GM23338 (cell line): ENCODE measurements around the gene TM9SF2. TPM values are rescaled to one million over a fixed set of nuclear protein-coding genes. Genes with fewer than 3 reads are reported as not detected.
A peak's percentile ranks its signal among the peaks of the same experiment; 100 is the strongest.

Experiments
- ATAC-seq: fragments of 200-7000 bp; cut with Tn5 transposase; 3 replicates; pipeline ENCODE4 v1.9.1; 2020
- DNase-seq: peaks from one replicate; pipeline ENCODE4 v3.0.0-alpha.2; 2015; ENCODE audit warnings: low spot score
- H2AFZ ChIP-seq: fragments of 200-600 bp; sonication (generic); 2 replicates; pipeline ENCODE4 v1.8.0; 2016; ENCODE audit warnings: antibody characterized with exemption, mild to moderate bottlenecking, moderate library complexity
- H3F3A ChIP-seq: fragments of 200-600 bp; sonication (generic); replicated peaks from 2 replicates; pipeline ENCODE4 v1.8.0; 2017; ENCODE audit warnings: antibody characterized with exemption, mixed run types, low read depth
- H3K27ac ChIP-seq: fragments of 200-600 bp; sonication (generic); 2 replicates; pipeline ENCODE4 v1.6.1; 2016; ENCODE audit warnings: low read depth
- H3K27me3 ChIP-seq: fragments of 200-600 bp; sonication (generic); 2 replicates; pipeline ENCODE4 v1.8.0; 2016; ENCODE audit warnings: mild to moderate bottlenecking, mixed run types, moderate library complexity; ENCODE audit not compliant: insufficient read depth
- H3K36me3 ChIP-seq: fragments of 200-600 bp; sonication (generic); 2 replicates; pipeline ENCODE4 v1.8.0; 2016; ENCODE audit warnings: mild to moderate bottlenecking; ENCODE audit not compliant: insufficient read depth
- H3K4me1 ChIP-seq: fragments of 200-600 bp; sonication (generic); 2 replicates; pipeline ENCODE4 v1.8.0; 2016; ENCODE audit warnings: mild to moderate bottlenecking, moderate library complexity; ENCODE audit not compliant: insufficient read depth
- H3K4me2 ChIP-seq: fragments of 200-600 bp; sonication (generic); 2 replicates; pipeline ENCODE4 v1.7.1; 2017; ENCODE audit warnings: mixed run types
- H3K4me3 ChIP-seq: fragments of 200-600 bp; sonication (generic); 2 replicates; pipeline ENCODE4 v1.6.1; 2016; ENCODE audit warnings: mixed run types
- H3K79me2 ChIP-seq: fragments of 200-600 bp; sonication (generic); replicated peaks from 2 replicates; pipeline ENCODE4 v1.8.0; 2017; ENCODE audit warnings: mild to moderate bottlenecking; ENCODE audit not compliant: insufficient read depth
- H3K9me2 ChIP-seq: fragments of 200-600 bp; sonication (generic); 2 replicates; pipeline ENCODE4 v1.8.0; 2017; ENCODE audit not compliant: insufficient read depth
- H4K20me1 ChIP-seq: fragments of 200-600 bp; sonication (generic); replicated peaks from 2 replicates; pipeline ENCODE4 v1.8.0; 2017; ENCODE audit warnings: mild to moderate bottlenecking; ENCODE audit not compliant: insufficient read depth
- H3K27ac Mint-ChIP-seq: 2 replicates; pipeline ENCODE4 v1.8.0; 2020; ENCODE audit warnings: inconsistent platforms, mild to moderate bottlenecking, moderate library complexity, mixed read lengths
- H3K27me3 Mint-ChIP-seq: 3 replicates; pipeline ENCODE4 v1.8.0; 2022; ENCODE audit warnings: low read depth, mild to moderate bottlenecking, moderate library complexity, mixed read lengths, inconsistent platforms; ENCODE audit not compliant: insufficient read depth, poor library complexity
- H3K36me3 Mint-ChIP-seq: 3 replicates; pipeline ENCODE4 v1.8.0; 2021; ENCODE audit warnings: low read depth, mild to moderate bottlenecking, inconsistent platforms, moderate library complexity, mixed read lengths
- H3K4me1 Mint-ChIP-seq: 3 replicates; pipeline ENCODE4 v1.8.0; 2020; ENCODE audit warnings: mild to moderate bottlenecking, inconsistent platforms, mixed read lengths
- H3K4me3 Mint-ChIP-seq: 3 replicates; pipeline ENCODE4 v1.8.0; 2021; ENCODE audit warnings: moderate library complexity, mild to moderate bottlenecking, inconsistent platforms, mixed read lengths
- H3K9me3 Mint-ChIP-seq: 3 replicates; pipeline ENCODE4 v1.8.0; 2020; ENCODE audit warnings: moderate library complexity, mild to moderate bottlenecking, inconsistent platforms, mixed read lengths
- CREB1 ChIP-seq: fragments of 250-450 bp; sonication (Bioruptor Pico); IDR thresholded peaks from 2 replicates; pipeline ENCODE4 v1.5.0; 2020; ENCODE audit warnings: low read depth, mild to moderate bottlenecking, moderate library complexity
- EZH2 ChIP-seq: fragments of 200-600 bp; sonication (generic); IDR thresholded peaks from one replicate; pipeline ENCODE4 v1.8.0; 2017; ENCODE audit warnings: antibody characterized with exemption, mild to moderate bottlenecking, low read depth; ENCODE audit not compliant: unreplicated experiment
- EZH2phosphoT487 ChIP-seq: fragments of 200-600 bp; sonication (generic); IDR thresholded peaks from one replicate; pipeline ENCODE4 v1.8.1; 2018; ENCODE audit warnings: antibody characterized with exemption; ENCODE audit not compliant: unreplicated experiment
- JUNB ChIP-seq: IDR thresholded peaks from one replicate; pipeline ENCODE4 v1.6.1; 2016; ENCODE audit warnings: antibody characterized with exemption; ENCODE audit not compliant: unreplicated experiment
- NANOG ChIP-seq: IDR thresholded peaks from 2 replicates; pipeline ENCODE4 v1.6.1; 2016; ENCODE audit warnings: antibody characterized with exemption, borderline replicate concordance
- POLR2AphosphoS5 ChIP-seq: IDR thresholded peaks from 2 replicates; pipeline ENCODE4 v1.6.1; 2016; ENCODE audit warnings: antibody characterized with exemption, low read depth
- STAT1 ChIP-seq: IDR thresholded peaks from one replicate; pipeline ENCODE4 v1.6.1; 2016; ENCODE audit warnings: antibody characterized with exemption; ENCODE audit not compliant: unreplicated experiment
- ZNF114 ChIP-seq: fragments of 250-450 bp; sonication (Bioruptor Pico); IDR thresholded peaks from 2 replicates; pipeline ENCODE4 v1.5.0; 2020; ENCODE audit warnings: mild to moderate bottlenecking, moderate library complexity
- ZNF331 ChIP-seq: fragments of 250-450 bp; sonication (Bioruptor Pico); IDR thresholded peaks from 2 replicates; pipeline ENCODE4 v1.5.0; 2020; ENCODE audit warnings: low read depth, mild to moderate bottlenecking, moderate library complexity
- polyA plus RNA-seq: library from polyadenylated mRNA; unstranded; fragments of >200 nt; fragmentation: Nextera tagmentation; extraction: Ambion mirVana; gene quantifications from 2 replicates; pipeline ENCODE4 v1.2.1, GENCODE V29; 2016
- total RNA-seq: library from RNA; depleted of rRNA; stranded (reverse); fragments of >200 nt; shearing (Covaris generic); gene quantifications from 2 replicates; pipeline ENCODE4 v1.2.3, GENCODE V29; 2014
- TF ChIP-seq, protein P1 (sequence below): IDR thresholded peaks from one replicate; pipeline ENCODE4 v1.6.1; 2018; ENCODE audit warnings: antibody characterized with exemption; ENCODE audit not compliant: unreplicated experiment
- TF ChIP-seq, protein P2 (sequence below), 2 experiments: fragments of 200-600 bp in 1 of 2; sonication (generic) in 1 of 2; conservative IDR thresholded peaks; 2 replicates each; pipeline versions ENCODE4 v1.5.1 to v1.6.1; 2016 to 2017; ENCODE audit warnings: antibody characterized with exemption in 2 of 2, low read depth in 2 of 2, mild to moderate bottlenecking in 2 of 2, moderate library complexity in 1 of 2

The TM9SF2 gene
- total and polyA plus RNA-seq, 2 experiments from 2014 or later: 50.5 to 115 TPM

DNA sequence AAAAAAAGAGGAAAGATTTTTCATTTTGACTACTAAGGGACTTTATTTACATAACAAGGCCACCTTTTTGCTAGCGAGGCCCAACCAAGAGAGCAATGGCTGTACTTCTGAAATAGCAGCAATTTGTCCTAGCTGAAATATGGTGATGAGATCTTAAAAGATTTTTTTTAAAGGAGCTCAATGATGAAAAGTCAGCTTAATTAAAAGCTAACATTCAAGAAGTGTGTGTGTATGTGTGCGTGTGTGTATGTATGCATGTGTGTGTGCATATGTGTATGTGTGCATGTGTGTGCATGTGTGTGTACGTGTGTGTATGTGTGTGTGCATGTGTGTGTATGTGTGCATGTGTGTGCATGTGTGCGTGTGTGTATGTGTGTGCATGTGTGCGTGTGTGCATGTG, 24.6 kb upstream of the TM9SF2 start (continued):
- TF ChIP-seq, protein P1, sequence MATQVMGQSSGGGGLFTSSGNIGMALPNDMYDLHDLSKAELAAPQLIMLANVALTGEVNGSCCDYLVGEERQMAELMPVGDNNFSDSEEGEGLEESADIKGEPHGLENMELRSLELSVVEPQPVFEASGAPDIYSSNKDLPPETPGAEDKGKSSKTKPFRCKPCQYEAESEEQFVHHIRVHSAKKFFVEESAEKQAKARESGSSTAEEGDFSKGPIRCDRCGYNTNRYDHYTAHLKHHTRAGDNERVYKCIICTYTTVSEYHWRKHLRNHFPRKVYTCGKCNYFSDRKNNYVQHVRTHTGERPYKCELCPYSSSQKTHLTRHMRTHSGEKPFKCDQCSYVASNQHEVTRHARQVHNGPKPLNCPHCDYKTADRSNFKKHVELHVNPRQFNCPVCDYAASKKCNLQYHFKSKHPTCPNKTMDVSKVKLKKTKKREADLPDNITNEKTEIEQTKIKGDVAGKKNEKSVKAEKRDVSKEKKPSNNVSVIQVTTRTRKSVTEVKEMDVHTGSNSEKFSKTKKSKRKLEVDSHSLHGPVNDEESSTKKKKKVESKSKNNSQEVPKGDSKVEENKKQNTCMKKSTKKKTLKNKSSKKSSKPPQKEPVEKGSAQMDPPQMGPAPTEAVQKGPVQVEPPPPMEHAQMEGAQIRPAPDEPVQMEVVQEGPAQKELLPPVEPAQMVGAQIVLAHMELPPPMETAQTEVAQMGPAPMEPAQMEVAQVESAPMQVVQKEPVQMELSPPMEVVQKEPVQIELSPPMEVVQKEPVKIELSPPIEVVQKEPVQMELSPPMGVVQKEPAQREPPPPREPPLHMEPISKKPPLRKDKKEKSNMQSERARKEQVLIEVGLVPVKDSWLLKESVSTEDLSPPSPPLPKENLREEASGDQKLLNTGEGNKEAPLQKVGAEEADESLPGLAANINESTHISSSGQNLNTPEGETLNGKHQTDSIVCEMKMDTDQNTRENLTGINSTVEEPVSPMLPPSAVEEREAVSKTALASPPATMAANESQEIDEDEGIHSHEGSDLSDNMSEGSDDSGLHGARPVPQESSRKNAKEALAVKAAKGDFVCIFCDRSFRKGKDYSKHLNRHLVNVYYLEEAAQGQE: no peak
- TF ChIP-seq, protein P2, sequence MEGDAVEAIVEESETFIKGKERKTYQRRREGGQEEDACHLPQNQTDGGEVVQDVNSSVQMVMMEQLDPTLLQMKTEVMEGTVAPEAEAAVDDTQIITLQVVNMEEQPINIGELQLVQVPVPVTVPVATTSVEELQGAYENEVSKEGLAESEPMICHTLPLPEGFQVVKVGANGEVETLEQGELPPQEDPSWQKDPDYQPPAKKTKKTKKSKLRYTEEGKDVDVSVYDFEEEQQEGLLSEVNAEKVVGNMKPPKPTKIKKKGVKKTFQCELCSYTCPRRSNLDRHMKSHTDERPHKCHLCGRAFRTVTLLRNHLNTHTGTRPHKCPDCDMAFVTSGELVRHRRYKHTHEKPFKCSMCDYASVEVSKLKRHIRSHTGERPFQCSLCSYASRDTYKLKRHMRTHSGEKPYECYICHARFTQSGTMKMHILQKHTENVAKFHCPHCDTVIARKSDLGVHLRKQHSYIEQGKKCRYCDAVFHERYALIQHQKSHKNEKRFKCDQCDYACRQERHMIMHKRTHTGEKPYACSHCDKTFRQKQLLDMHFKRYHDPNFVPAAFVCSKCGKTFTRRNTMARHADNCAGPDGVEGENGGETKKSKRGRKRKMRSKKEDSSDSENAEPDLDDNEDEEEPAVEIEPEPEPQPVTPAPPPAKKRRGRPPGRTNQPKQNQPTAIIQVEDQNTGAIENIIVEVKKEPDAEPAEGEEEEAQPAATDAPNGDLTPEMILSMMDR (conservative IDR thresholded peaks at IDR 0.05; ENCODE audit: low read depth in 2 of 2): no peak
- TF ChIP-seq EZH2phosphoT487 (no peak), ZNF114 (no peak), NANOG (no peak), STAT1 (no peak), ZNF331 (CRISPR knock-in tag) (no peak), POLR2AphosphoS5 (no peak), CREB1 (CRISPR knock-in tag) (no peak)

DNA sequence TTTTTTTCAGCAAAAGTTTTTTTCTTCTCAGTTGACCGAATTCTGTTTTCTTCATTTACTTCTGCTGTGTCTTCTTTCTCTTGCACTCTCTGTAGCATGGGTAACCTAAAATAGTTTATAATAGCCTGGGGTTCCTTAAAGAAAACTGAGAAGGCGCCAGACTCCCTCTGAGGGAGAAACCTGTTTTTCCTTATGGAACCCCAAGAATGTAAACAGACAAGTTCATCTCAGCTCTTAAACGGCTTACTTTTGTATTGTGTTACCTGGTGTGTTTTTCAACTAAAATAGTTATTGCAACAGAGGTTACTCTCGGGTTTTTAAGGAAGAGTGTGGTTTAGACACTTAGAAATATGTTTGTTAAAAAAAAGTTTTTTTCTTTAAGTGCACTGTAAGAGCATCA, 23.8 kb upstream of the TM9SF2 start:
- H3K4me1 Mint-ChIP-seq: peaks cover 20% of the 10 kb centered on the region
- H3K9me3 Mint-ChIP-seq: no peaks in the 10 kb centered on the region
- H3K27ac ChIP-seq: no peak overlapping the region
- no peak overlapping the region for H3K4me3 Mint-ChIP-seq
- ATAC-seq (no peak), DNase-seq (peak; percentile 20)
- H3K36me3 ChIP-seq: no peaks in the 10 kb centered on the region
- peak overlapping the region; percentile 13 for H3K27ac Mint-ChIP-seq
- no peaks in the 10 kb centered on the region for H3K79me2 ChIP-seq
- no peaks in the 10 kb centered on the region for H4K20me1 ChIP-seq
- H3F3A ChIP-seq: no peaks in the 10 kb centered on the region
- no peak overlapping the region for H3K4me2 ChIP-seq
- H3K4me3 ChIP-seq: no peak overlapping the region
- no peaks in the 10 kb centered on the region for H3K27me3 ChIP-seq
- H3K36me3 Mint-ChIP-seq: no peaks in the 10 kb centered on the region; the same call in 2 of the 3 replicates
- H2AFZ ChIP-seq: no peak overlapping the region
- no peaks in the 10 kb centered on the region for H3K9me2 ChIP-seq
- peaks cover 15% of the 10 kb centered on the region for H3K4me1 ChIP-seq
- H3K27me3 Mint-ChIP-seq: peaks cover 2% of the 10 kb centered on the region
- no peak for TF ChIP-seq EZH2
- no peak for TF ChIP-seq EZH2phosphoT487
- TF ChIP-seq, protein P1: no peak
- no peak for TF ChIP-seq NANOG
- TF ChIP-seq CREB1 (CRISPR knock-in tag): no peak
- TF ChIP-seq, protein P2 (conservative IDR thresholded peaks at IDR 0.05; ENCODE audit: low read depth in 2 of 2): no peak
- TF ChIP-seq JUNB: no peak
- TF ChIP-seq ZNF331 (CRISPR knock-in tag): no peak
